Measurements from ENCODE around the gene NAV2.
"Not testable (repeated sequence)": the region's sequence is repeated elsewhere in the genome, so short reads cannot be mapped to it uniquely, and the experiment has no call there.

Gene NAV2

GRCh38 chr11:19907839-19908238, 195.2 kb downstream of the NAV2 start:
- FAIRE-seq (no peak), DNase-seq (ENCODE audit: extremely low spot score, insufficient read length, low read depth) (no peak)

- FAIRE-seq = no peak
- DNase-seq (ENCODE audit: extremely low spot score, insufficient read length, low read depth) = no peak
Observed at GRCh38 chr11:19910931-19911330, 198.3 kb downstream of the NAV2 start.

- FAIRE-seq (no peak), DNase-seq (ENCODE audit: extremely low spot score, insufficient read length, low read depth) (no peak)
Observed at GRCh38 chr11:19912115-19912957, 199.7 kb downstream of the NAV2 start.

DNA sequence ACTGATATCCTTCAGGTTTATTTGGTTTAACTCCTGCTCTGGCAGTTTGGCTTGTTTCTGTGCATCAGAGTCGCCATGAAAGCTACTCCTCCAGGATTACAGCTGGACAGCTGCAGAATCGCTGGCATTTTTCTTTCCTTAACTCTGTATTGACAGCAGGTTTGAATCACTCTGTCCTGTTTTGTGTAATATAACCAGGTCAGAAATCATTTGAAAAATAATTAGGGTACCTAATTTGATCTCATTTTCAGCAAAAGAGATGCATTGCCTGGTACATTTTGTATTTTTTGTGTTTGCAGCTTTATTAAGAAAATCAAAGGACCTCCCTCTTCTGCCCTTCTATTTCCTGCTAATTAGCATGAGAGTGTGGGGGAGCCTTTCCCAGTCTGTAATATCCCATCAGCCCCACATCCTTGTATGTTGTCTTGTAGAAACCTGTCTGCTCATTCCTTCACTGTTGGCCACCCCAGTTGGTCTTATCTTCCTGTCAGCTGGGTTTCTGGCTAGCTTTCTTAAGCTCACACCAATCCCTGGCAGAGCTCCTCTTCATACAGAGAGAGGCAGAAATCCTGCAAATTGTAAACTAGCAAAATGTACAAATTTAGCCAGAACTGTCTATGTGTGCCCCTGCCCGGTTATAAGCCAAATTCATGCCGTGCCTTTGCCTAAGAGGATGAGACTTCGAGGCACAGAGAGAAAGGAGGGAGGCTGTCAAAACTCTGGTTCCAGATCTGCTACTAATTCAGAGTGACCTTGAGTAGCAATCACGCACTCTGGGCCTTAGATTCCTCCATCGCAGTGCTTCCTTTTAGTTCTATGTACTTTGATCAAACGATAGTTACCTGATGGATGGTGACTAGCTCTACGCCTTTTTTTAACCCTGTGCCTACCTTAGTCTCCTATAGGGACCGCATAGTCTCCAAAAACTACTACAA, 200.6 kb downstream of the NAV2 start:
- DNase-seq (ENCODE audit: extremely low spot score, insufficient read length, low read depth) = no peak
- no peak for FAIRE-seq

- no peak for DNase-seq (ENCODE audit: extremely low spot score, insufficient read length, low read depth)
- no peak for FAIRE-seq
Observed at GRCh38 chr11:19913893-19914249, 201.2 kb downstream of the NAV2 start.

DNA sequence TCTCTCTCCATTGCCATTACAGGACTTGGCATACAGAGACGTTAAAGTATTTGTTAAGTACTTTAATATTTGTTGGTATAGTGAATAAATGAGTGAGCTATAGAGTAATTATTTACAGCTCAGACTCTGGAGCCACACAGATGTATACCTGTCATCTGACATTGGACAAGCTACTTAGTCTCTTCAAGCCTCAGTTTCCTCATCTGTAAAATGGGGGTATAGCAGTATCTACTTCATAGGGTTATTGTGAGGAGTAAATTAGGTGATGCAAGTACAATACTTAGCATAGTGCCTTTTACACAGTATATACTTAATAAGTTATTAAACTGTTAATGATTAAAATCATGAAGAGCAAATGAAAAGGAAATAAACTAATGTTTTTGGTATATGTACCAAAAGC, 203.2 kb downstream of the NAV2 start:
- DNase-seq (ENCODE audit: extremely low spot score, insufficient read length, low read depth) = no peak
- no peak for FAIRE-seq

DNA sequence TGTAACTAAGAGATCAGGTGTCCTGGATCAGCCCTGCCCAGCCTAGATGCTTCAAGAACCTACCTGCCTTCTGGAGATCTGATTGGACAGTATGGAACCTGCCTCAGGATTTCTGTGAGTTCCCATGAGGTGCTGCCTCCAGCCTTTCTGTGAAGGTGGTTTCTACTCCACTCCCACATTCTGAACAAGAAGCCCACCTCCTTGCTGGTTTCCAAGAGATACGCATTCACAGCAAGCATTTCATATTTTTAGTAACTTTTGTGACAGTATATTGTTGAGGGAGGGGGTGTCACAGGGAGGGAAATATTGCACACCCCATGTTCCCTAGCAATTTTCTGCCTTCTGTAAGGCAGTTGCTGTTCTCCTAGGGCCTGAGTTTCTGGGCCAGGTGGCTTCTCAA, 204.4 kb downstream of the NAV2 start:
- DNase-seq (ENCODE audit: extremely low spot score, insufficient read length, low read depth) = no peak
- no peak for FAIRE-seq

GRCh38 chr11:19918302-19919049, 205.8 kb downstream of the NAV2 start:
- no peak for DNase-seq (ENCODE audit: extremely low spot score, insufficient read length, low read depth)

GRCh38 chr11:19919050-19919561, 206.5 kb downstream of the NAV2 start:
- DNase-seq (ENCODE audit: extremely low spot score, insufficient read length, low read depth) = no peak
- no peak for FAIRE-seq

More at GRCh38 chr11:19918302-19919049, 205.8 kb downstream of the NAV2 start:
- no peak for FAIRE-seq

DNA sequence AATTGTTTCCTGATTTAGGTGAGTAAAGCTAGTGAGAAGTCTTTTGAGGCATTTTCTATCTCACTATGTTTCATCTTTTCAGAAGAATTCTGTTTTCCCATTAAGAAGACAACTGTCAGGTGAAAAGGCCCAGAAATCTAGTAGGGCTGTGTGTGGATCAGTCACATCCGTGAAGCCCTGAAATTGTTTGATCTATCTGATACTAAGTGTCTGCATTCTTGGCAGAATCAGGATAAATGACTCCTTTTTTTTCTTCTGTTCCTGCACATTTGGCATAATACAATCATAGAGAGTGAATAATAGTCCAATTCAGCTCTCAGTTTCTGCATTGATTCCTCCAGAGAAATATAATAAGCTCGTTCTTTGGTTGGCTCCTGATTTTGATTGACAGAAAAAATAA, 208.3 kb downstream of the NAV2 start:
- DNase-seq (ENCODE audit: extremely low spot score, insufficient read length, low read depth) = no peak
- FAIRE-seq = no peak

GRCh38 chr11:19921976-19922688, 209.5 kb downstream of the NAV2 start:
- DNase-seq (ENCODE audit: extremely low spot score, insufficient read length, low read depth) = no peak
- FAIRE-seq = no peak

GRCh38 chr11:19922689-19923035, 210.0 kb downstream of the NAV2 start:
- FAIRE-seq = no peak
- no peak for DNase-seq (ENCODE audit: extremely low spot score, insufficient read length, low read depth)

DNA sequence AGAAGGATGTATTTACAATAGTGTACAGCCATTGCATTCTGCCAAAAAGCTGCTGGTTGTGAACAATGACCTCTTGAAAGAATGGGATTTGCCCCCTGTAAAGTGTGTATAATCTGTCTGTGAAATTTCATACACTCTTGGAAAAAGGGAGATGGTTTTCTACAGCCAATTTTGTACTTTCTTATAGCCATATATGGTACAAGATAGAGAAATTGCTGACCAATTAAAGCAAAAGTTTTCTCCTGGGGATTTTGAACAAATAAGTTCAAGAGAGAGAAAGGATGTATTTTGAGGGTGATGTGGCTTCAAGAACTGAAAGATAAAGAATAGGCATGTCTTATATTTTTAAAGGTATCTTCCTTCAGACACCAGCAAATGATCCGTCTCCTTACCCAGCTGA, 211.0 kb downstream of the NAV2 start:
- no peak for FAIRE-seq
- DNase-seq (ENCODE audit: extremely low spot score, insufficient read length, low read depth) = no peak

DNA sequence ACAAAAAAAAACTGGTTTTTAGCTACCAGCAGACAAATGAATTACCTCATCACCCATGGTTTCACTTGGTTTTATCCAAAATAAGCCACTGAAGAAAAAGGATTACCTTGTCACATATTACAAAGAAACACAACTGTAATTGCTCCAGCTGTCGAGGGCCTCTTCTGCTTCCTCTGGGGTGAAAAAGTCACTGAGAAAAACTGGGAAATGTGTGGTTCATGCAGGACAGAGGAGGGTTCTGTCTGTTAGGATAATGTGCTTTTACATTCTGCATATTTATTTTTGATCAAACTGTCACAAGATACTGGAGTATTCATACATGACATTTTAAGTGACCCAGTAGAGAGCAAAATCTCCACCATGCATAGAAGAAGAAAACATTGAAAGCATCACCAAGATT, 211.7 kb downstream of the NAV2 start:
- no peak for FAIRE-seq
- no peak for DNase-seq (ENCODE audit: extremely low spot score, insufficient read length, low read depth)

GRCh38 chr11:19924716-19925115, 212.1 kb downstream of the NAV2 start:
- DNase-seq (ENCODE audit: extremely low spot score, insufficient read length, low read depth) = no peak
- no peak for FAIRE-seq

- FAIRE-seq = not testable (repeated sequence)
Observed at GRCh38 chr11:19927403-19927802, 214.8 kb downstream of the NAV2 start.

GRCh38 chr11:19929147-19929546, 216.5 kb downstream of the NAV2 start:
- FAIRE-seq = no peak
- DNase-seq (ENCODE audit: extremely low spot score, insufficient read length, low read depth) = no peak

More at GRCh38 chr11:19927403-19927802, 214.8 kb downstream of the NAV2 start:
- not testable (repeated sequence) for DNase-seq (ENCODE audit: extremely low spot score, insufficient read length, low read depth)

DNA sequence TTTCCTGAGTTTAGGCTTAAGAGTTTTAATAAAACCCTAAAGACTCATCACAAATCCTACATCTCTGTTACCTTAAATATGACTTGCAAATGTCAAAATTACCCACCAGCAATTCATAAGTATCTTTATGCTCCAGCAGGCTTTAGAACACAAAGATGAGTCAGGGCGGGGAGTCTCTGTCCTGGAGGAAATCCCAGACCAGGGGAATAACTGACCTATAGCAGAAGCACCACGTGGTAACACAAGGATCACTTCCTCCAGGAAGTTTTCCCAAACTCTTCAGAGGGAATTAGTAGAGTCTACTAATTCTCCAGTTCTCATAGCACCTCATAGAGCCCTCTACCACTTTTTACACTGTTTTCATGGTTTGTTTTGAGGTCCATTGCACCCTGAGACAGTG, 217.0 kb downstream of the NAV2 start:
- DNase-seq (ENCODE audit: extremely low spot score, insufficient read length, low read depth) = no peak
- FAIRE-seq = no peak

DNA sequence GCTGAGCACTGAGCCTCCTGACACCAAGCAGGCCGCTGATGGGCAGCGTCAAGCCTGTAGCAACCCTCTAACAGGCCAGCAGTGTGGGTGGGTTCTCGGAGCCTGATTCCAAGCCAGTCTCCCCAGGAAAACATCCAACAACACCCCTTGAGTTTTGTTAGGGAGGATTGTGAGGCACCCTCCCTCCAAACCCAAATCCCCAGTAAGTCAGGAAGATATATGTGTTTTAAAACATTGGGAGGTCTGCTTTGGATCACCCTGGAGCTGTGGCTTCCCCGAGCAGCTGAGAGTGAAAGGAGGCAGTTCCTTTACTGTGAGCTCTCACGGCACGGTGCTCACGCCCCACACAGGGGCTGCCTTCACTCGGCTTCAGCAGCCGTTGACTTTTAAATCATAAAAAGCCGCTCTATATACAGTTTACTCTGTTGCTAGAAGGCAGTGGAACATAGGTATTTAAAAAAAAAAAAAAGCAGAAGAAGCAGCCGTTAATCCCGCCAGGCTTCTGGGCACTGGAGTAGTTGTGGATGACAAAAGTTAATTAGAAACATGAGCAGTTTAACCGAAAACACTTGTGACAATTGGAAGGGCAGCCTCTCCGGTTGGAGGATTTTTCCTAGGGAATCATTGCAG, 218.6 kb downstream of the NAV2 start:
- DNase-seq (ENCODE audit: extremely low spot score, insufficient read length, low read depth) = no peak
- no peak for FAIRE-seq

All from GM18507 (cell line).